GM20000 (cell line): Measurements from ENCODE around the gene CAMSAP1.

ENCODE experiments used
- DNase-seq: peaks from one replicate; pipeline ENCODE4 v3.0.0; 2012; ENCODE audit warnings: low spot score
- CTCF ChIP-seq: IDR thresholded peaks from 2 replicates; pipeline ENCODE4 v1.5.1; 2012; ENCODE audit warnings: mild to moderate bottlenecking, control low read depth; ENCODE audit errors: extremely low read depth, missing control alignments

The CAMSAP1 gene

GRCh38 chr9:135794057-135794335 is 113.3 kb downstream of the CAMSAP1 start:
- no peak for DNase-seq
- TF ChIP-seq CTCF, result no peak

- no peak for TF ChIP-seq CTCF
- DNase-seq, result no peak
These were observed 113.9 kb downstream of the CAMSAP1 start for GRCh38 chr9:135793221-135794056.

- TF ChIP-seq CTCF, result no peak
- DNase-seq, result no peak
These were observed 114.8 kb downstream of the CAMSAP1 start for GRCh38 chr9:135792268-135793128.

GRCh38 chr9:135791431-135792267 is 115.7 kb downstream of the CAMSAP1 start:
- DNase-seq, result no peak
- TF ChIP-seq CTCF, result no peak

GRCh38 chr9:135790850-135791249 is 116.5 kb downstream of the CAMSAP1 start:
- TF ChIP-seq CTCF, result no peak
- DNase-seq, result no peak

GRCh38 chr9:135790356-135790755 is 117.0 kb downstream of the CAMSAP1 start:
- TF ChIP-seq CTCF, result no peak
- no peak for DNase-seq
